Prostate gland (tissue), 2 donors: ENCODE measurements around the gene ALDH18A1.

Experiments
- POLR2A ChIP-seq: fragments of 450-650 bp; IDR thresholded peaks from one replicate; pipeline ENCODE4 v1.6.1; 2016; ENCODE audit warnings: antibody characterized with exemption, mild to moderate bottlenecking
- TF ChIP-seq, protein P1 (sequence below), 4 experiments: fragments of 200-600 bp in 2 of 4; fragments of 450-650 bp in 2 of 4; sonication (generic) in 2 of 4; IDR thresholded peaks; 1 replicate in 3 of 4; 2 replicates in 1 of 4; pipeline ENCODE4 v1.5.1; 2016 to 2019; ENCODE audit warnings: antibody characterized with exemption in 4 of 4, mild to moderate bottlenecking in 2 of 4, moderate library complexity in 2 of 4

DNA sequence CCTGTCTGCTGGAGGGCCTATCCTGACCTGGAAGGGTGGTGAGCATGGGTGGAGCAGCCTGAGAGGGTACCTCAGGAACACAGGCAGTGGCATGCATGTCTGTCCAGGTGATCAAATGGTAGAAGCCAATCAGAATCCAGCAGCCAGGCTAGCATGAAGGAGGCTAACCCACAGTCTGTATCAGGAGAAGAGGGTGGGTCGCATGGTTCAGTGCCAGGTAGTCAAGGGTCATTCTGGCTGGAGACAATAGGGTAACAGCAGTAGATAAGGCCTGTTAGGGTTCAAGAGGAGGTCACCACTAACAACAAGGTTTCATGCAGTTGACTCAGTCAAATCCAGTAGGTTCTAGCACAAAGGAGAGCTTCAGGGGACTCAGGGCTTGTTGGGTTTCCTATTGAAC, 10.4 kb downstream of the ALDH18A1 start:
- no peak for TF ChIP-seq POLR2A
- TF ChIP-seq, protein P1, sequence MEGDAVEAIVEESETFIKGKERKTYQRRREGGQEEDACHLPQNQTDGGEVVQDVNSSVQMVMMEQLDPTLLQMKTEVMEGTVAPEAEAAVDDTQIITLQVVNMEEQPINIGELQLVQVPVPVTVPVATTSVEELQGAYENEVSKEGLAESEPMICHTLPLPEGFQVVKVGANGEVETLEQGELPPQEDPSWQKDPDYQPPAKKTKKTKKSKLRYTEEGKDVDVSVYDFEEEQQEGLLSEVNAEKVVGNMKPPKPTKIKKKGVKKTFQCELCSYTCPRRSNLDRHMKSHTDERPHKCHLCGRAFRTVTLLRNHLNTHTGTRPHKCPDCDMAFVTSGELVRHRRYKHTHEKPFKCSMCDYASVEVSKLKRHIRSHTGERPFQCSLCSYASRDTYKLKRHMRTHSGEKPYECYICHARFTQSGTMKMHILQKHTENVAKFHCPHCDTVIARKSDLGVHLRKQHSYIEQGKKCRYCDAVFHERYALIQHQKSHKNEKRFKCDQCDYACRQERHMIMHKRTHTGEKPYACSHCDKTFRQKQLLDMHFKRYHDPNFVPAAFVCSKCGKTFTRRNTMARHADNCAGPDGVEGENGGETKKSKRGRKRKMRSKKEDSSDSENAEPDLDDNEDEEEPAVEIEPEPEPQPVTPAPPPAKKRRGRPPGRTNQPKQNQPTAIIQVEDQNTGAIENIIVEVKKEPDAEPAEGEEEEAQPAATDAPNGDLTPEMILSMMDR (IDR thresholded peaks at IDR 0.05), result no peak
